Muscle layer of colon (tissue), 2 donors: ENCODE data around the gene FBXO48.
A peak's percentile ranks its signal among the peaks of the same experiment; 100 is the strongest.

ENCODE experiments used
- H3K27ac ChIP-seq: one replicate; pipeline ENCODE4 v1.7.0; 2013; ENCODE audit warnings: low read depth, mild to moderate bottlenecking, low read length, moderate library complexity
- H3K27me3 ChIP-seq, 2 donors: one replicate each; pipeline ENCODE4 v1.7.0; 2013; ENCODE audit warnings: low read length in 2 of 2, mild to moderate bottlenecking in 2 of 2; ENCODE audit not compliant: insufficient read depth in 2 of 2, control insufficient read depth in 1 of 2
- H3K36me3 ChIP-seq: one replicate; pipeline ENCODE4 v1.7.0; 2013; ENCODE audit warnings: mild to moderate bottlenecking, low read length; ENCODE audit not compliant: insufficient read depth
- H3K4me1 ChIP-seq: one replicate; pipeline ENCODE4 v1.7.0; 2013; ENCODE audit warnings: mild to moderate bottlenecking, low read length; ENCODE audit not compliant: insufficient read depth
- H3K4me3 ChIP-seq, 2 donors: one replicate each; pipeline ENCODE4 v1.7.0; 2013; ENCODE audit warnings: low read length in 2 of 2, low read depth in 1 of 2, mild to moderate bottlenecking in 1 of 2, moderate library complexity in 1 of 2
- H3K9ac ChIP-seq: one replicate; pipeline ENCODE4 v1.7.0; 2013; ENCODE audit warnings: low read length
- H3K9me3 ChIP-seq: one replicate; pipeline ENCODE4 v1.7.0; 2013; ENCODE audit warnings: mild to moderate bottlenecking, low read length
- donor health status: abdominal sarcoma.
- donor health status: Adenocarcinoma of cecum.

Gene FBXO48

DNA sequence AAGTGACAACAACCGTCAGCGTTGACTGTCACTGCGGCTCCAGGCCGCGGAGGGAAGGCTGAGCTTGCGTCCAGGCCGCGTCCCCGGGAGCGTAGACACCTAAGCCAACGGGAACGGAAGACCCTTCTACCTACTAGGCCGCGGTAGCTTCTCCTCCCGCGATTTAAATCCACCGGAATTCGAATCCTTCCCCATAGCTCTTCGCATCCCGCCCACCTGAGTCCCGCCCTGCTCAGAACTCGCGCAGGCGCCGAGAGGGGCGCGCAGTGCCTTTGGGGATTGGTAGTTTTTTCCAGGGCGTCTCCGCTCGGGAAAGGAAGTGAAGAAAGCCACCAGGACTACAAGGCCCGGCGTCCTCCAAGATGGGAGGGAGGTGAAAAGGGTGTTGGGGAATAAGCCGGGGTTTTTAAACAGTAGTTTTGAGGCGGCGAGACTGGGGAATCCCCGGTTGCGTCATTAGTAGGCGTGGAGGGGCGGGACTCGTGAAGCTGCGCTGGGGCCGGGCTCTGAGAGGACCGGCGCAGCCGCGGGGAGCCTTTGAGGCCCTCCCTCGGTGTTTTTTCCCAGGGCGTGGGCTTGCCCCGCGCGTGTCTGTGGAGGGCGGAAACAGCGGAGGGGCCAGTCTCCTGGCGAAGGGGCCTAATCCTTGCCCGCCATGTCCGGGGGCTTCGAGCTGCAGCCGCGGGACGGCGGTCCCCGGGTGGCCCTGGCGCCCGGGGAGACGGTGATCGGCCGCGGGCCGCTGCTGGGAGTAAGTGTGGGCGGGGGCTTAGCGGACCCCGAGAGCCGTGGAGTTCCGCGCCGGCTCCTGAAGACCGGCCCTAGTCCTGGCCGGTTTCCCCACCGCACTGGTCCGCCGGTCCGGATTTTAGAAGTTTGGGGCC lies at the start of gene FBXO48, which contains the start of gene APLF:
Gene FBXO48 (minus strand): TSS at position 218 of the 884 bp plus-strand sequence. CDS start 2,149 bp downstream, outside the sequence.
Gene APLF (plus strand): TSS at position 509 of the 884 bp plus-strand sequence. CDS start 147 bp downstream, at position 656.
- H3K4me3 ChIP-seq = peak within 1 kb of the TSS; percentile 84 to 95
- H3K4me1 ChIP-seq = peaks cover 6% of the 10 kb centered on the region
- H3K9ac ChIP-seq = peak within 1 kb of the TSS; percentile 94
- H3K36me3 ChIP-seq = no peaks in the 10 kb centered on the region
- H3K9me3 ChIP-seq = no peaks in the 10 kb centered on the region
- H3K27ac ChIP-seq = peak within 1 kb of the TSS; percentile 78
- no peaks in the 10 kb centered on the region for H3K27me3 ChIP-seq

GRCh38 chr2:68516051-68516955 lies 49.2 kb upstream of the FBXO48 start:
- no peaks in the 10 kb centered on the region for H3K27me3 ChIP-seq
- no peak overlapping the region for H3K4me3 ChIP-seq
- no peaks in the 10 kb centered on the region for H3K9me3 ChIP-seq

GRCh38 chr2:68514316-68514929 lies 47.3 kb upstream of the FBXO48 start:
- Histone ChIP-seq H3K4me3 (no peak overlapping the region), H3K36me3 (no peaks in the 10 kb centered on the region), H3K4me1 (no peaks in the 10 kb centered on the region), H3K9ac (no peak overlapping the region), H3K9me3 (no peaks in the 10 kb centered on the region), H3K27me3 (no peaks in the 10 kb centered on the region), H3K27ac (no peak overlapping the region)

More at GRCh38 chr2:68516051-68516955, 49.2 kb upstream of the FBXO48 start:
- Histone ChIP-seq H3K4me1 (no peaks in the 10 kb centered on the region), H3K27ac (no peak overlapping the region), H3K36me3 (no peaks in the 10 kb centered on the region), H3K9ac (no peak overlapping the region)

DNA sequence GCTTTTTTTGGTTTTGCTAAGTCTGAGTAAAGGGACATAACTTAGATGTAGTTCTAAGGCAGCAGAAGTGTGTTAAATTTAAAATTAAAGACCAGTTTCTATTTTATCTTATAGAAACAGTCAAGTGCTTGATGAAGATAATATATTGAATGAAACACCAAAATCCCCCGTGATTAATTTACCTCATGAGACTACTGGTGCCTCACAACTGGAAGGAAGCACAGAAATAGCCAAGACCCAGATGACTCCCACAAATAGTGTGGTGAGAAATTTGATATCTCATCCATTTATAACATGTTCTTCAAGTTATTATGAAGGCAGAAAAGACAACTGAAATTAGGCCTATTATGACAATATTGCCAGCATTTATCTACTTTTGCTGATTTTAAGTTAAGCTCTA lies 45.9 kb upstream of the FBXO48 start:
- Histone ChIP-seq H3K36me3 (no peaks in the 10 kb centered on the region), H3K9me3 (no peaks in the 10 kb centered on the region), H3K4me1 (no peaks in the 10 kb centered on the region), H3K9ac (no peak overlapping the region), H3K27me3 (no peaks in the 10 kb centered on the region), H3K4me3 (no peak overlapping the region), H3K27ac (no peak overlapping the region)

DNA sequence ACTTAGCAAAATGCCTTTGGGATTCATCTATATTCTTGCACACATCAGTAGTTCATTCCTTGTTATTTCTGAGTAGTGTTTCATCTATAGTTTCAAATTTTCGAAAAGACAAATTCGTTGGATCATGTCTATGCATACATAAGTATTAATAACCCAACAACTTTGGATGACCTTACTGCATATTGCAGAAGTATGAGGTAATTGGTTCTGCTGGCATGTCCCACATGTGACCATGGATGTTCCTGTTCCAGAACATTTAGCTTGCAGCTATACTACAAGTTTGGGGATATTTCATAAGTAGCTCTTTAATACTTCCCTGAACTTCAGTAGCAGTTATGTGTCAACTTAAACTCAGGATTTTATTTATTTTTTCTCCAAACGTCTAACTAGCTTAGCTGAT lies 45.2 kb upstream of the FBXO48 start:
- Histone ChIP-seq H3K36me3 (no peaks in the 10 kb centered on the region), H3K9ac (no peak overlapping the region), H3K9me3 (no peaks in the 10 kb centered on the region), H3K4me1 (no peaks in the 10 kb centered on the region), H3K4me3 (no peak overlapping the region), H3K27me3 (no peaks in the 10 kb centered on the region), H3K27ac (no peak overlapping the region)

DNA sequence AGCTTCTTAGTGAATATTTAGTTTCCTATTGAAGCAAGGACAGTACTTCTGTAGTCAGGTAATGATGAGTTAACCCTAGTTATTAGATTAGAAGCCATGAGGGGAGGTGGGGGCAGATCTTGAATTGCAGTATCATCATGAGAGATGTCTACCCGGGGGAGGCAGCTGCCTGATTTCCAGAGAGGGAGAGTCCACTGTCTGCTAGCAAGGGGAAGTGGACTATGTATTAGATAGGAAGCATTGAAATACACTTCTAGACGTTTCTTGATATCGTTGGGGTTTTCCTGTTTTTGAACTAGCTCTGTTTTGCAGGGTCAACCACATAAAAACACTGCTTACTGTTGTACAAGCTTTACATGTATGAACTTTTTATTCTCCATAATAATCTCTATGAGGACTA lies 39.1 kb upstream of the FBXO48 start:
- Histone ChIP-seq H3K36me3 (peaks cover 5% of the 10 kb centered on the region), H3K27me3 (no peaks in the 10 kb centered on the region), H3K9me3 (no peaks in the 10 kb centered on the region), H3K4me1 (no peaks in the 10 kb centered on the region), H3K9ac (no peak overlapping the region), H3K4me3 (no peak overlapping the region), H3K27ac (no peak overlapping the region)

DNA sequence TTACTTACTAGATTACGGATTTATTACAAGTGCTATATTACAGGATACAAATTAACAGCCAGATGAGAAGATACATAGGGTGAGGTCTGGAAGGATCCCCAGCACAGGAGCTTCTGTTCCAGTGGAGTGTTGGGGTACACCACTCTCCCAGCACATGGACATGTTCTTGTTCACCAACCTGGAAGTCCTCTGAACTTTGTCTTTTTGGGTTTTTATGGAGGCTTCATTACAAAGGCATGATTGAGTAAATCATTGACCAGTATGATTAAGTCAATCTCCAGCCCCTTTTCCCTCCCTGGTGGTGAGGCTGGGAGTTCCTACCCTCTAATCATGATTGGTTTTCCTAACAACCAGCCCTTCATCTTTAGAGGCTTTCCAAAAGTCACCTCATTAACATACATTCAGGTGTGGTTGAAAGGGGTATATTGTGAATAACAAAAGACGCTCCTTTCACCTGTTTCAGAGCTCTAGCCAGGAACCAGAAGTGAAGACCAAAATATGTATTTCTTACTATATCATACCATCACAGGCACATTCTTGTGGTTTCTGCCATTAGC lies 38.6 kb upstream of the FBXO48 start:
- H3K4me3 ChIP-seq = no peak overlapping the region
- H3K9ac ChIP-seq = no peak overlapping the region
- no peaks in the 10 kb centered on the region for H3K9me3 ChIP-seq
- no peak overlapping the region for H3K27ac ChIP-seq
- no peaks in the 10 kb centered on the region for H3K4me1 ChIP-seq
- no peaks in the 10 kb centered on the region for H3K27me3 ChIP-seq
- H3K36me3 ChIP-seq = peaks cover 5% of the 10 kb centered on the region

- H3K9me3 ChIP-seq = no peaks in the 10 kb centered on the region
- no peak overlapping the region for H3K27ac ChIP-seq
- no peak overlapping the region for H3K9ac ChIP-seq
- no peak overlapping the region for H3K4me3 ChIP-seq
- no peaks in the 10 kb centered on the region for H3K27me3 ChIP-seq
- no peaks in the 10 kb centered on the region for H3K4me1 ChIP-seq
- peaks cover 5% of the 10 kb centered on the region for H3K36me3 ChIP-seq
Measured at GRCh38 chr2:68501768-68502167, 34.7 kb upstream of the FBXO48 start.

DNA sequence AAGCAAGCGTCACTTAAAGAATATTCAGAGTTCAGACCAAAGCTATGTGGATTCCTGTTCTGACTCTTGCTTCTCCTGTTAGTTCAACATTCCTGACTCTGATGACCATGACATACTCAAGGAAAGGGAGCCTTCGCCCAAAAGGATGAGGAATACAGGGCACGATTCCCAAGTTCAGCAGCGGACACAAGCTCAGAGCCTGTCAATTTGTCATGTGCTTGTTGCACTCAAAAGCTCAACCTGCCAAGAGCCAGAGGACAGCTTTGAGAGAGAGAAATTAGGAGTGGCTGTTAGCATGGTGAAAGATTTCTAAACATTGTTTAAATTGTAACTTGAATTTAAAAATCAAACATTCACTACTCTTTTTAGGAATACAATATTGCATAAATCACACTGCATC lies 33.6 kb upstream of the FBXO48 start:
- H3K9me3 ChIP-seq = no peaks in the 10 kb centered on the region
- no peaks in the 10 kb centered on the region for H3K27me3 ChIP-seq
- H3K9ac ChIP-seq = no peak overlapping the region
- H3K4me1 ChIP-seq = no peaks in the 10 kb centered on the region
- H3K4me3 ChIP-seq = no peak overlapping the region
- H3K36me3 ChIP-seq = peaks cover 5% of the 10 kb centered on the region
- no peak overlapping the region for H3K27ac ChIP-seq

GRCh38 chr2:68499133-68499532 lies 32.0 kb upstream of the FBXO48 start:
- Histone ChIP-seq H3K27ac (no peak overlapping the region), H3K4me3 (no peak overlapping the region), H3K9ac (no peak overlapping the region), H3K4me1 (no peaks in the 10 kb centered on the region), H3K27me3 (no peaks in the 10 kb centered on the region), H3K9me3 (no peaks in the 10 kb centered on the region), H3K36me3 (peaks cover 5% of the 10 kb centered on the region)

- Histone ChIP-seq H3K27me3 (no peaks in the 10 kb centered on the region), H3K4me1 (peaks cover 4% of the 10 kb centered on the region), H3K4me3 (no peak overlapping the region), H3K9me3 (no peaks in the 10 kb centered on the region), H3K27ac (no peak overlapping the region), H3K9ac (no peak overlapping the region), H3K36me3 (no peaks in the 10 kb centered on the region)
Measured at GRCh38 chr2:68491582-68491981, 24.5 kb upstream of the FBXO48 start.
